H1 (cell line): ENCODE measurements around the gene TGM1. TPM values are rescaled to one million over a fixed set of nuclear protein-coding genes. Genes with fewer than 3 reads are reported as not detected.
"Not testable (repeated sequence)": the region's sequence is repeated elsewhere in the genome, so short reads cannot be mapped to it uniquely, and the experiment has no call there.

Experiments used
- CTCF ChIA-PET: fragments of 300-600 bp; sonication (Branson Sonifier 250); formaldehyde crosslinking; loops from one replicate; lab custom pipeline; 2021; ENCODE audit not compliant: partially characterized antibody; lab: Charles Lee
- POLR2A ChIA-PET: fragments of 300-600 bp; sonication (Branson Sonifier 250); formaldehyde crosslinking; loops from one replicate; lab custom pipeline; 2021; ENCODE audit warnings: inconsistent platforms; ENCODE audit not compliant: partially characterized antibody; lab: Charles Lee
- DNase-seq, 2 experiments: peaks; one replicate each; pipeline versions ENCODE4 v3.0.0 to v3.0.0-alpha.2; 2010 to 2022; ENCODE audit warnings: low spot score in 2 of 2, low read depth in 1 of 2, mixed read lengths in 1 of 2
- FAIRE-seq: peaks from 2 replicates; lab custom pipeline; 2011; peaks lifted over from hg19 to GRCh38; lab: Jason Lieb, UNC
- H2AFZ ChIP-seq: 2 replicates; pipeline ENCODE4 v1.8.1; 2012; ENCODE audit warnings: low read length, inconsistent platforms
- H2AK5ac ChIP-seq: 2 replicates; pipeline ENCODE4 v1.6.1; 2013; ENCODE audit warnings: low read depth, low read length
- H2BK120ac ChIP-seq: replicated peaks from 2 replicates; pipeline ENCODE3; 2013; ENCODE audit warnings: low read depth, low read length, inconsistent platforms
- H2BK12ac ChIP-seq: 2 replicates; pipeline ENCODE4 v1.6.1; 2013; ENCODE audit warnings: low read depth, low read length
- H2BK15ac ChIP-seq: 2 replicates; pipeline ENCODE4 v1.6.1; 2013; ENCODE audit warnings: low read length
- H2BK20ac ChIP-seq: 2 replicates; pipeline ENCODE4 v1.6.1; 2013; ENCODE audit warnings: low read length
- H2BK5ac ChIP-seq: 2 replicates; pipeline ENCODE4 v1.6.1; 2013; ENCODE audit warnings: low read depth, low read length
- H3K14ac ChIP-seq: 2 replicates; pipeline ENCODE4 v1.6.1; 2013; ENCODE audit warnings: inconsistent platforms; ENCODE audit not compliant: insufficient read length
- H3K18ac ChIP-seq: 2 replicates; pipeline ENCODE4 v1.6.1; 2013; ENCODE audit warnings: low read length; ENCODE audit errors: extremely low read depth
- H3K23ac ChIP-seq: 2 replicates; pipeline ENCODE4 v1.6.1; 2013; ENCODE audit warnings: inconsistent platforms; ENCODE audit not compliant: insufficient read length
- H3K23me2 ChIP-seq: 2 replicates; pipeline ENCODE4 v1.6.1; 2013; ENCODE audit warnings: low read depth, low read length
- H3K27ac ChIP-seq: 2 replicates; pipeline ENCODE4 v1.6.1; 2011; ENCODE audit warnings: low read depth, low read length, inconsistent platforms
- H3K27me3 ChIP-seq, 4 experiments: replicated peaks in 1 of 4; 1 replicate in 1 of 4; 2 replicates in 3 of 4; pipeline versions ENCODE4 v1.6.1 to v1.8.1; 2011 to 2013; ENCODE audit warnings: low read length in 3 of 4, mild to moderate bottlenecking in 3 of 4, inconsistent platforms in 2 of 4, mixed read lengths in 2 of 4, moderate library complexity in 1 of 4; ENCODE audit not compliant: control insufficient read depth in 3 of 4, insufficient read depth in 3 of 4; ENCODE audit errors: extremely low read depth in 1 of 4
- H3K36me3 ChIP-seq, 4 experiments: 2 replicates each; pipeline versions ENCODE4 v1.6.1 to v1.8.1; 2011 to 2013; ENCODE audit warnings: mild to moderate bottlenecking in 4 of 4, low read length in 3 of 4, moderate library complexity in 2 of 4, control low read depth in 1 of 4, inconsistent platforms in 1 of 4; ENCODE audit not compliant: insufficient read depth in 4 of 4, control insufficient read depth in 2 of 4
- H3K4ac ChIP-seq: replicated peaks from 2 replicates; pipeline ENCODE3; 2013; ENCODE audit warnings: low read length, low read depth, mixed read lengths, inconsistent platforms; ENCODE audit not compliant: insufficient read length
- H3K4me1 ChIP-seq, 4 experiments: replicated peaks in 1 of 4; 1 replicate in 1 of 4; 2 replicates in 3 of 4; pipeline versions ENCODE4 v1.6.1 to v1.8.1; 2011 to 2013; ENCODE audit warnings: low read length in 3 of 4, inconsistent platforms in 2 of 4, mixed read lengths in 1 of 4; ENCODE audit not compliant: insufficient read depth in 4 of 4, control insufficient read depth in 3 of 4
- H3K4me2 ChIP-seq, 2 experiments: 2 replicates each; pipeline versions ENCODE4 v1.6.1 to v1.8.1; 2011 to 2013; ENCODE audit warnings: low read depth in 2 of 2, low read length in 2 of 2, control low read depth in 1 of 2, inconsistent platforms in 1 of 2, mild to moderate bottlenecking in 1 of 2; ENCODE audit not compliant: insufficient read depth in 1 of 2
- H3K4me3 ChIP-seq, 4 experiments: fragments of 200-600, 300-600 bp in 1 of 4; sonication (generic), shearing (Covaris generic), sonication (Bioruptor Twin) in 1 of 4; 2 replicates each; pipeline versions ENCODE4 v1.5.1 to v1.8.1; 2011 to 2016; ENCODE audit warnings: low read length in 4 of 4, low read depth in 3 of 4, control low read depth in 2 of 4, inconsistent platforms in 2 of 4, mild to moderate bottlenecking in 2 of 4, mixed read lengths in 1 of 4, moderate library complexity in 1 of 4; ENCODE audit not compliant: insufficient read depth in 2 of 4; ENCODE audit errors: extremely low read depth in 1 of 4
- H3K56ac ChIP-seq: replicated peaks from 2 replicates; pipeline ENCODE3; 2013; ENCODE audit warnings: low read depth, mild to moderate bottlenecking, mixed read lengths, low read length, inconsistent platforms; ENCODE audit not compliant: insufficient read length
- H3K79me1 ChIP-seq: 2 replicates; pipeline ENCODE4 v1.6.1; 2013; ENCODE audit warnings: low read depth, low read length, control low read depth
- H3K79me2 ChIP-seq, 2 experiments: 2 replicates each; pipeline versions ENCODE4 v1.6.1 to v1.8.1; 2012 to 2013; ENCODE audit warnings: low read length in 2 of 2, mild to moderate bottlenecking in 2 of 2, inconsistent platforms in 1 of 2; ENCODE audit not compliant: insufficient read depth in 2 of 2, control insufficient read depth in 1 of 2
- H3K9ac ChIP-seq, 4 experiments: replicated peaks in 1 of 4; 1 replicate in 1 of 4; 2 replicates in 3 of 4; pipeline versions ENCODE4 v1.6.1 to v1.8.1; 2011 to 2013; ENCODE audit warnings: low read depth in 3 of 4, low read length in 3 of 4, control low read depth in 2 of 4, mild to moderate bottlenecking in 2 of 4, moderate library complexity in 2 of 4, inconsistent platforms in 1 of 4; ENCODE audit errors: extremely low read depth in 1 of 4
- H3K9me3 ChIP-seq, 2 experiments: 2 replicates each; pipeline versions ENCODE4 v1.6.1 to v1.8.1; 2012 to 2013; ENCODE audit warnings: mild to moderate bottlenecking in 2 of 2, moderate library complexity in 2 of 2, control low read depth in 1 of 2, inconsistent platforms in 1 of 2, low read depth in 1 of 2, low read length in 1 of 2, mixed read lengths in 1 of 2; ENCODE audit not compliant: insufficient read depth in 2 of 2
- H4K20me1 ChIP-seq, 2 experiments: replicated peaks in 1 of 2; 2 replicates each; pipeline versions ENCODE3 to v1.8.1; 2011 to 2013; ENCODE audit warnings: inconsistent platforms in 2 of 2, low read length in 2 of 2, mild to moderate bottlenecking in 1 of 2; ENCODE audit not compliant: insufficient read depth in 2 of 2, control insufficient read depth in 1 of 2
- H4K5ac ChIP-seq: 2 replicates; pipeline ENCODE4 v1.6.1; 2013; ENCODE audit warnings: low read length, low read depth, mixed read lengths, inconsistent platforms; ENCODE audit not compliant: insufficient read length
- H4K8ac ChIP-seq: 2 replicates; pipeline ENCODE4 v1.8.0; 2013; ENCODE audit warnings: mild to moderate bottlenecking, moderate library complexity, low read length, inconsistent platforms; ENCODE audit not compliant: insufficient read depth; ENCODE audit errors: extremely low read depth
- H4K91ac ChIP-seq: replicated peaks from 2 replicates; pipeline ENCODE3; 2013; ENCODE audit warnings: low read length, mixed read lengths, inconsistent platforms; ENCODE audit not compliant: insufficient read length
- EP300 ChIP-seq, 2 experiments: IDR thresholded peaks; 1 replicate in 1 of 2; 2 replicates in 1 of 2; pipeline ENCODE4 v1.6.1; 2011 to 2012; ENCODE audit warnings: low read depth in 2 of 2, low read length in 2 of 2, mild to moderate bottlenecking in 2 of 2, borderline replicate concordance in 1 of 2, inconsistent platforms in 1 of 2, moderate library complexity in 1 of 2
- PHF8 ChIP-seq: fragments of 200-600 bp; sonication (generic); conservative IDR thresholded peaks from 2 replicates; pipeline ENCODE4 v1.7.1; 2012; ENCODE audit warnings: low read depth, mild to moderate bottlenecking, inconsistent platforms, low read length, moderate library complexity
- WGBS, 2 experiments: shearing (Covaris generic) in 1 of 2; methylation state at CpG; one replicate each; pipeline versions ENCODE4 v1.1.6 to v1.1.7; 2013 to 2015; ENCODE audit warnings: low lambda C conversion rate in 2 of 2, mixed read lengths in 2 of 2, inconsistent platforms in 1 of 2, low coverage in 1 of 2, missing lambda C conversion rate in 1 of 2; ENCODE audit not compliant: insufficient replicate concordance in 2 of 2, insufficient coverage in 1 of 2, insufficient read length in 1 of 2; ENCODE audit errors: extremely low coverage in 1 of 2, missing lambda C conversion rate in 1 of 2; 5-methylcytosine and 5-hydroxymethylcytosine counted together
- polyA plus RNA-seq, 7 experiments: library from polyadenylated mRNA; depleted of rRNA in 3 of 7; stranded (reverse) in 5 of 7; unstranded in 2 of 7; fragments of >200 nt in 5 of 7; fragments of 200-250 nt in 2 of 7; gene quantifications; 1 replicate in 5 of 7; 2 replicates in 1 of 7; 4 replicates in 1 of 7; pipeline versions ENCODE4 v1.2.1 to v1.2.3, GENCODE V29; 2011 to 2013; ENCODE audit warnings: missing spikeins in 2 of 7, mixed read lengths in 2 of 7
- total RNA-seq: library from RNA; stranded (reverse); fragmentation: NEBNext Ultra II Directional; extraction: Animal tissue kit (Norgen Biotek cat#: 25700); gene quantifications from 2 replicates; pipeline ENCODE4 v1.2.1, GENCODE V29; 2021

TGM1 gene
- total and polyA plus RNA-seq, 2 of the 8 experiments (the other 6 are each of a cell fraction or from before 2014, with no cell fraction given), result 1.8 to 2.2 TPM

DNA sequence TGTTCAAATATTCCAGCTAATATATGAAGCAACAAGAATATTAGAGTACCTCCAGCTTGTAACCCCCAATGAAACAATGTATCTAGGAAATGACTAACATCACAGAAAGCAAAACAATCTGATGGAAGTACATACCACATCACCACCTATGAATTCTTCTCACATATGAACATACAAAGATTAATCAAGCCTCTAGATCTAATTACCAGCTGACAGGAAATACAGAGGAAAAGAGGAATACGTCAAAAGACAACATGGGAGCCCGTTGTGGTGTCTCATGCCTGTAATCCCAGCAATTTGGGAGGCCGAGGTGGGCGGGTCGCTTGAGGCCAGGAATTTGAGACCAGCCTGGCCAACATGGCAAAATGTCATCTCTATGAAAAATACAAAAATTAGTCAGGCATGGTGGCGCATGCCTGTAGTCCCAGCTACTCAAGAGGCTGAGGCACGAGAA lies 38.3 kb downstream of the TGM1 start (continued):
- TF ChIP-seq PHF8, result no peak
- TF ChIP-seq EP300 (IDR thresholded peaks at IDR 0.05; ENCODE audit: borderline replicate concordance in 1 of 2, low read depth in 2 of 2, low read length in 2 of 2), result no peak

DNA sequence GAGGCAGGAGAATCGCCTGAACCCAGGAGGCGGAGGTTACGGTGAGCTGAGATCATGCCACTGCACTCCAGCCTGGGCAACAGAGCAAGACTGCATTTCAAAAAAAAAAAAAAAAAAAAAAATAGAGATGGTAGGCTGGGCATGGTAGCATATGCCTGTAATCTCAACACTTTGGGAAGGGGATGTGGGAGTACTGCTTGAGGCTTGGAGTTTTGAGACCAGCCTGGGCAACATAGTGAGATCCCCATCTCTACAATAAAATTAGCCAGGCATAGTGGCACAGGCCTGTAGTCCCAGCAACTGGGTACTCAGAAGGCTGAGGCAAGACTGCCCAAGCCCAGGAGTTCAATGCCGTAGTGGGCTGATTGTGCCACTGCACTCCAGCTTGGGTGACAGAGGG lies 40.0 kb downstream of the TGM1 start:
- H2BK15ac ChIP-seq, H3K27me3 ChIP-seq, H3K14ac ChIP-seq, H2BK120ac ChIP-seq, H4K91ac ChIP-seq, H3K4me2 ChIP-seq, H3K56ac ChIP-seq, H4K5ac ChIP-seq, H4K20me1 ChIP-seq, H2BK12ac ChIP-seq, H3K4ac ChIP-seq, H3K23me2 ChIP-seq, FAIRE-seq, H3K4me3 ChIP-seq, H3K9ac ChIP-seq, H2AK5ac ChIP-seq, H2BK20ac ChIP-seq, H3K27ac ChIP-seq, H3K23ac ChIP-seq, H2AFZ ChIP-seq, DNase-seq, H3K79me1 ChIP-seq, H3K9me3 ChIP-seq, H2BK5ac ChIP-seq, H3K18ac ChIP-seq, H4K8ac ChIP-seq, H3K36me3 ChIP-seq, H3K4me1 ChIP-seq: not testable (repeated sequence)
- H3K79me2 ChIP-seq, result peaks cover 0 to 62% of the 10 kb centered on the region in 2 experiments; a peak in 2 of 4 replicates
- WGBS, 2 experiments, result 85% methylated on average over 4 of the region's 4 CpGs; no CpG with 5 or more reads in 1 of the 2 experiments
- ChIA-PET POLR2A (interaction anchor here (0.7 to 2.0 kb wide), 3 partner anchors 10 to 45 kb away, joined by 3 to 7 read pairs (median 3); partner anchors contain the start of genes GMPR2 and NEDD8), CTCF (interaction anchor here (1.0 to 5.0 kb wide), 2 partner anchors 16 to 74 kb away, joined by 3 to 16 read pairs; no protein-coding TSS in a partner anchor)
